Measurements from ENCODE around the gene AKAIN1.

AKAIN1 gene

DNA sequence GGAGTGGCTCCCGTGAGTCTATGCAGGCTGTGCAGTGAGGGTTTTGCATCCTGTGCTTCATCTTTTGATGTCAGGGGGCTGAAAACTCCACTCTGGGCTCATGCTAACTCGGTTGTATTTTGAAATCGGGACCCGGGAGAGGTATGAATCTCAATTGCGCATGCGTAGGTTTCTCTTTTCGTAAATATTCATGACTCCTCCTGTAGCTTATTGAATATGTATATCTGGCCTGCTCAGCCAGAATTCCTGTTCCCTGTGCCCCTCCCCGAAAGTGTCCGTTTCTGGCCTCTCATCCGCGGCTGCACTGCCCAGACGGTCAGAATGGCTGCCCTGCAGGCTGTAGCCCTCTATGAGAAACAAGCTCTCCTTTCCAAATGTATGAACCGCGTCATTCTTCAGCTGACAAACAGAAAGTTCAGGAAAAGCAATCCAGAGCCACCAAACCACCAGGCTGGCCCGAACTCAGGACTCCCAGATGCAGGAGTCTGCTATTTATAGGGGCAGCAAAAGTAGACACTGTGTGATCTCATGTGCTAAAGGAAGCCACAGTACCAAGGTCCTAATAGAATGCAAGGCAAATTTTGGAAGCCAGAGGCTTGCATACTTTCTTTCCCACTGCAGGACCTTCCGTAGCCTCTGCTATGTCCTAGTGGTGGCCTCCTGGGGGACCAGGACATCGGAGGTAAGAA lies 41.7 kb downstream of the AKAIN1 start:
- H3K9ac ChIP-seq: no peak overlapping the region

DNA sequence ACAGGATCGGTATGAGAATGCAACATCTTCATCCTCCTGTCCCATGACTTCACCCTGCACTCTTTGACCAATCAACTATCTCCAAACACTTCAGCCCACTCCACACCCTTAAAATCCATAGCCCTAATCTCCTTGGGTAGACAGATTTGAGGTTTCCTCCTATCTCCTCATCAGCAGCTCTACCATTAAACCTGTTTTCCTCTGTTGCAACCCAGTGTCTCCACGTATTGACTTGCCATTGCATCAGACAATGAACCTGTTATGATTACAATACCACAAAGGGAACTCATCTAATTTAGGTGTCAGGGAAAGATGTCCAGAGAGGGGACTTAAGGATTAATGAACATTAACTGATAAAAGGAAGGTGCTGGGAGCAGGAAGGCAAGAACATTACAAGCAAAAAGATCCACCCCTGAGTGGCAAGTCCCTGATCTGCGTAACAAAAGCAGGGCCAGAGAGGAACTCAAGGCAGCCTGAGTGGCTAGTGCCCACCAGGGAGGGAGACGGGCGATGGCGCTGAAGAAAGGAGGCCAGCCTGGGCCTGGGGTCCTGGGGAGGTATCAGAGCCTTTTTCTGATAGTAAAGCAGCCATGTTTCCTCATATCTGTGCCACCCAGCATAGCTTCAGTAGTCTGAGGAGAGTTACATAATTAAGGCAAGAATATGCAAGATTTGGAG lies 44.6 kb downstream of the AKAIN1 start:
- Histone ChIP-seq H3K27ac (no peak overlapping the region), H3K4me3 (no peak overlapping the region), H3K27me3 (no peaks in the 10 kb centered on the region), H3K36me3 (no peaks in the 10 kb centered on the region), H3K9ac (no peak overlapping the region), H3K9me3 (replicated peaks in 1 of 11) (0 out of 22 replicates have a peak, but pooled peaks cover 0 to 5% (median 0%) of the 10 kb centered on the region in 11 experiments), H3K4me1 (no peaks in the 10 kb centered on the region; a peak in 1 of 20 replicates), H4K20me1 (no peaks in the 10 kb centered on the region), H3K4me2 (no peak overlapping the region)
- no peak for TF ChIP-seq Cebpa-rat (IDR thresholded peaks at IDR 0.05)

More for the DNA sequence above, 41.7 kb downstream of the AKAIN1 start:
- Histone ChIP-seq H3K27me3 (no peaks in the 10 kb centered on the region), H3K4me2 (no peak overlapping the region), H3K4me3 (no peak overlapping the region), H4K20me1 (no peaks in the 10 kb centered on the region), H3K27ac (no peak overlapping the region), H3K4me1 (peaks cover 0 to 11% (median 3%) of the 10 kb centered on the region in 10 experiments; a peak in 6 of 20 replicates), H3K36me3 (no peaks in the 10 kb centered on the region), H3K9me3 (replicated peaks in 1 of 11) (0 out of 22 replicates have a peak, but pooled peaks cover 0 to 5% (median 0%) of the 10 kb centered on the region in 11 experiments)
- no peak for TF ChIP-seq Cebpa-rat (IDR thresholded peaks at IDR 0.05)

DNA sequence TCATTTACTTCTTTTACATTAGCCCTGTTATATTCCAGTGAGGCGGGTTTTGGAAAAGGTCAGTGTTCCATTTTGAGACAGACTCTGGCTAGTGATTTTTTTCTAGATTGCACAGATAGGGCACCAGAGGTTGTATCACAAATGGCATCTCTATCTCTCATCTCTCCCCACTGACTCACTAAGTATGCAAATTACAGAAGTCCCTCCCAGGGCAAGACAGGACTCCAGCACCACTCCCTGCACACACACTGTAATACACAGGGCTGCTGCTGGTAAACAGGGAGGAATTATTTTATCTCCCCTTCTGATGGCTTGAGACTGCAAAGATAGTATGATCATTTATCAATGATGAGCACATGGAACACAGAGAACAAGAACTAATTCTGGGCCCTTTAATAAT lies 46.2 kb downstream of the AKAIN1 start:
- Histone ChIP-seq H3K4me1 (no peaks in the 10 kb centered on the region; a peak in 1 of 20 replicates), H3K4me2 (no peak overlapping the region), H3K27ac (no peak overlapping the region), H4K20me1 (no peaks in the 10 kb centered on the region), H3K9ac (no peak overlapping the region), H3K36me3 (no peaks in the 10 kb centered on the region), H3K4me3 (no peak overlapping the region), H3K27me3 (no peaks in the 10 kb centered on the region), H3K9me3 (replicated peaks in 1 of 11) (0 out of 22 replicates have a peak, but pooled peaks cover 0 to 5% (median 0%) of the 10 kb centered on the region in 11 experiments)
- no peak for TF ChIP-seq Cebpa-rat (IDR thresholded peaks at IDR 0.05)

DNA sequence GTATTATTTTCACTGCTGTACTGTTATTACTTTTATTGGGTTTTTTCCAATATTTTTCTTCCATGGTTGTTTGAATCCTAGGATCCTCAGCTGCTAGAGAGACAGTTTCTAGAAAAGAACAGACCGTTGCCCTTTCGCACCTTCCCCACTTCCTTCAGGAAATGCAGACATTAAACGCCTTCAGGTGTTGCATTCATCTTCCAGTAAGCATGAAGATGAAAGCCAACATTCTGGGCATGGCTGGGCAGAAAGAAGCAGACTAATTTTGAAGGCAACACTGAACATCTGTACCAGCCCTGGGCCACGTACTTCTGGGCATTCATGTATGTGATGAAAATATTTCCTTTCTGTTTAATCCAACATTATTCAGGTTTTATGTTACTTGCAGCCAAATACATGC lies 51.0 kb downstream of the AKAIN1 start:
- no peak overlapping the region for H3K27ac ChIP-seq
- H3K4me2 ChIP-seq: no peak overlapping the region
- no peak overlapping the region for H3K9ac ChIP-seq
- no peak for TF ChIP-seq Cebpa-rat (IDR thresholded peaks at IDR 0.05)
- H3K36me3 ChIP-seq: no peaks in the 10 kb centered on the region
- no peak overlapping the region for H3K4me3 ChIP-seq
- no peaks in the 10 kb centered on the region for H4K20me1 ChIP-seq
- H3K9me3 ChIP-seq (replicated peaks in 1 of 11): no peaks in the 10 kb centered on the region
- no peaks in the 10 kb centered on the region for H3K27me3 ChIP-seq
- H3K4me1 ChIP-seq: peaks cover 0 to 10% (median 7%) of the 10 kb centered on the region in 10 experiments; a peak in 10 of 20 replicates

DNA sequence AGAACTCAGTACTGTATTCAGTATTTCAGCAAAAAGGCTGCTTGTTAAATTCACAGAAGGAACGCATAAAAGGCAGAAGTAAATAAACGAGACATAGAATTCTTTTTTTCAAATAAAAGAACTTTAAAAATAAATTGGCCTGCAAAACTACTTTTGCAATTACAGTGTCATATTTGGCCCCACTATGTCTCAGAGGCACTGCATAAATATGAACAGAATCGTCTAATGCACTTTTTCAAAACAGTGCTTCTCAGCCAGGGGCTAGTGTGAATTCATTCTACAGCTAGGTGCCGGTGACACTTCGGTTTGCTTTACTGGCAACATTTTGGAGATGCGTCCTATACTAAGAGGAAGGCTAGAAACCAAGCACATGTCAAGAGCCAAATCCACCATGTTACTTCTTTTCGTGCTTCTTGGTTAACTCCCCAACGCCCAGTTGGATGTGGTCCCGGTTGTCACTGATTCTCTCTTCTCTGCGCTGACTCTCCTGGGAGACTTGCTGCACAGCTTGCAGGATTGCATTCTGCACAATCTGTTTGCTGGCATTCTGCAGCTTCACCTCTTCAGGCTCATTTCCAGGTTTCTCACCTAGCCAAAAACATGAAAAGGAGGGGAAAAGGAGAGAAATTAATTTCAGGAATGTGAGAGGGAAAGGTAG lies 51.8 kb downstream of the AKAIN1 start:
- no peaks in the 10 kb centered on the region for H4K20me1 ChIP-seq
- peaks cover 0 to 10% (median 7%) of the 10 kb centered on the region in 10 experiments; a peak in 10 of 20 replicates for H3K4me1 ChIP-seq
- peak overlapping the region in 2 of 11 experiments; percentile 2 to 34; a peak in 1 of 22 replicates for H3K4me2 ChIP-seq
- no peaks in the 10 kb centered on the region for H3K27me3 ChIP-seq
- no peak for TF ChIP-seq Cebpa-rat (IDR thresholded peaks at IDR 0.05)
- H3K9me3 ChIP-seq (replicated peaks in 1 of 11): no peaks in the 10 kb centered on the region
- no peaks in the 10 kb centered on the region for H3K36me3 ChIP-seq
- no peak overlapping the region for H3K4me3 ChIP-seq
- no peak overlapping the region for H3K9ac ChIP-seq
- H3K27ac ChIP-seq: no peak overlapping the region

DNA sequence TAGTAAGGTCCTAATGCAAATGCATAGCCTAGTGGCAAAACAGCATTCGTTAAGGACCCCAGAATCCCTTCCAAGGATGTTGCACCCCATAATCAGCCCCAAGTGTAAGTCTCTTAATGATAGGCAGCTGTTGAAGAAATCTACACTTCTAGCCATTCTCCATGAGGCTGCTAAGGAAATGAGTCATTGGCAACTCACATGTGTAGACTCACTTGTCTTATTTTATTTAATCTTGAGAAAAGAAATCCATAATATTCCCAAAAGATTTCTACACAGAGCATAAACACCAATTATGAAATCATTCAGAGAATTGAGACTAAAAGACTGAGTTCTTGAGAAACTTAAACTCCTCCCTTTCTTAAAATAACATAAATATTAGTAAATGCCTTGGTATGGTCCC lies 52.4 kb downstream of the AKAIN1 start:
- H3K9me3 ChIP-seq (replicated peaks in 1 of 11): no peaks in the 10 kb centered on the region
- H3K27ac ChIP-seq: no peak overlapping the region
- H3K36me3 ChIP-seq: no peaks in the 10 kb centered on the region
- peaks cover 0 to 10% (median 7%) of the 10 kb centered on the region in 10 experiments; a peak in 10 of 20 replicates for H3K4me1 ChIP-seq
- TF ChIP-seq Cebpa-rat (IDR thresholded peaks at IDR 0.05): no peak
- no peaks in the 10 kb centered on the region for H4K20me1 ChIP-seq
- no peak overlapping the region for H3K9ac ChIP-seq
- no peaks in the 10 kb centered on the region for H3K27me3 ChIP-seq
- H3K4me2 ChIP-seq: peak overlapping the region in 8 of 11 experiments; percentile 2 to 34 (median 18); a peak in 7 of 22 replicates
- H3K4me3 ChIP-seq: no peak overlapping the region

DNA sequence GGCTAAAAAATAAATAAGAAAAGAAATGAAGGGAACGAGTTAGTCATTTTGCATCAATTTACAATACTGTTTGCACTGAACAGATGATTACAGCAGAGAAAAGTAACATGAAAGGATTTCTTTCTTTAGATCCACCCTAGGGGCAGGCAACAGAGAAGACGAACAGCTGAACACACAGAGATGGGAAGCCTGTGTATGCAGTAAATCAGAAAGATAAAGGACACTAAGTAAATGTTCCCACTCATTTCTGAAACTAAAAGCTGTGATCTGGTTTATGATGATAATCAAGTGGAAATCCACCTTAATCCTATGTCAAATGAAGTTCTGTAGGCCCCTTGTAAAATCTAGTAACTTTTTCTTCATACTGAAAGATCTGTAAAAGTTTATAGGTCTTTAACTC lies 54.2 kb downstream of the AKAIN1 start:
- no peak for TF ChIP-seq Cebpa-rat (IDR thresholded peaks at IDR 0.05)
- Histone ChIP-seq H3K9me3 (replicated peaks in 1 of 11) (no peaks in the 10 kb centered on the region), H3K27me3 (no peaks in the 10 kb centered on the region), H3K4me1 (peaks cover 0 to 10% (median 7%) of the 10 kb centered on the region in 10 experiments; a peak in 10 of 20 replicates), H4K20me1 (no peaks in the 10 kb centered on the region), H3K36me3 (no peaks in the 10 kb centered on the region), H3K4me3 (no peak overlapping the region), H3K9ac (no peak overlapping the region), H3K4me2 (no peak overlapping the region), H3K27ac (no peak overlapping the region)

DNA sequence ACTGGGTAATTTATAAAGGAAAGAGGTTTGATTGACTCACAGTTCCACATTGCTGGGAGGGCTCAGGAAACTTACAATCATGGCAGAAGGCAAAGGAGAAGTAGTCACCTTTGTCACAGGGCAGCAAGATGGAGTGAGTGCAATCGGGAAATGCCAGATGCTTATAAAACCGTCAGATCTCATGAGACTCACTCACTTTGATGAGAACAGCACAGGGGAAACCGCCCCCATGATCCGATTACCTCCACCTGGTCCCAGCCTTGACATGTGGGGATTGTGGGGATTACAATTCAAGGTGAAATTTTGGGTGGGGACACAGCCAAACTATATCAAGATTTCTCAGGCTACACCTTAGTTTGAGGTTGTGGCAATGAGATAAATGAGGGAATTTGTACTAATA lies 54.9 kb downstream of the AKAIN1 start:
- Histone ChIP-seq H3K27ac (no peak overlapping the region), H3K9ac (no peak overlapping the region), H3K36me3 (no peaks in the 10 kb centered on the region), H3K4me2 (no peak overlapping the region), H3K27me3 (no peaks in the 10 kb centered on the region), H4K20me1 (no peaks in the 10 kb centered on the region), H3K4me3 (no peak overlapping the region), H3K9me3 (replicated peaks in 1 of 11) (no peaks in the 10 kb centered on the region), H3K4me1 (peaks cover 0 to 10% (median 7%) of the 10 kb centered on the region in 10 experiments; a peak in 10 of 20 replicates)
- TF ChIP-seq Cebpa-rat (IDR thresholded peaks at IDR 0.05): no peak

DNA sequence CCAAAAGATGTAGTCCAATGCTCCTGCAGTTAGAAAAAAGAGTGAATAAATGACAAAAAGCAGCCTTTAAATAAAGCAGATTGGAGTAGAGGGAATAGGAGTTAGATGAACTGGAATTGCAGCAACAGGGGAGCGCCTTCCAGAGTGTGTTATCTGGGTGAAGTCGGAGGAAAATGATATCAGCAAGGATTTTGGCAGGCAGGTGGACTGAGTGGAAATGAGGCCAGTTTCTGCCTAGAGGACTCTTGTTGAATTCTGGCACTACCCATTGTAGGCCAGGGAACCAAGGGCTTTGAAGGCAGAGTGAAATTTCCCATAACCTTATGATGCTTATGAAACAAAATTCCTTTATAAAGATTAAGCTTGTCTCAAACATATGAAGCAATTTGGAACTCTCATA lies 59.8 kb downstream of the AKAIN1 start:
- Histone ChIP-seq H3K9ac (no peak overlapping the region), H3K27me3 (no peaks in the 10 kb centered on the region), H3K9me3 (replicated peaks in 1 of 11) (no peaks in the 10 kb centered on the region), H3K4me3 (no peak overlapping the region), H3K4me2 (no peak overlapping the region), H4K20me1 (no peaks in the 10 kb centered on the region), H3K27ac (no peak overlapping the region), H3K4me1 (no peaks in the 10 kb centered on the region), H3K36me3 (no peaks in the 10 kb centered on the region)
- TF ChIP-seq Cebpa-rat (IDR thresholded peaks at IDR 0.05): no peak
